Measurements from ENCODE around the gene ABCA2. TPM values are rescaled to one million over a fixed set of nuclear protein-coding genes. Genes with fewer than 3 reads are reported as not detected.
"Not testable (repeated sequence)": the region's sequence is repeated elsewhere in the genome, so short reads cannot be mapped to it uniquely, and the experiment has no call there.

The ABCA2 gene
- polyA plus RNA-seq, 3 donors from 2014 or later = 2.2 to 34.5 (median 6.3) TPM

GRCh38 chr9:137007108-137007815 is 20.8 kb downstream of the ABCA2 start:
- Mint-ChIP-seq H3K27me3 (ENCODE audit: low read depth in 3 of 3) (peaks cover 0 to 5% (median 2%) of the 10 kb centered on the region in 3 donors), H3K4me3 (no peak overlapping the region), H3K36me3 (no peaks in the 10 kb centered on the region), H3K9me3 (no peaks in the 10 kb centered on the region), H3K27ac (no peak overlapping the region), H3K4me1 (peaks cover 22% of the 10 kb centered on the region in 2 donors)
- no peak for DNase-seq

GRCh38 chr9:137006116-137007003 is 21.7 kb downstream of the ABCA2 start:
- no peaks in the 10 kb centered on the region for H3K9me3 Mint-ChIP-seq
- peak overlapping the region; percentile 44 to 77 (median 71) for H3K27ac Mint-ChIP-seq
- H3K4me3 Mint-ChIP-seq = peak overlapping the region in 4 of 5 donors; percentile 14 to 58 (median 36)
- H3K36me3 Mint-ChIP-seq = no peaks in the 10 kb centered on the region
- peaks cover 22 to 23% of the 10 kb centered on the region in 2 donors for H3K4me1 Mint-ChIP-seq
- H3K27me3 Mint-ChIP-seq (ENCODE audit: low read depth in 3 of 3) = peaks cover 0 to 5% (median 2%) of the 10 kb centered on the region in 3 donors
- DNase-seq = peak in 1 of 3 donors; percentile 24

DNA sequence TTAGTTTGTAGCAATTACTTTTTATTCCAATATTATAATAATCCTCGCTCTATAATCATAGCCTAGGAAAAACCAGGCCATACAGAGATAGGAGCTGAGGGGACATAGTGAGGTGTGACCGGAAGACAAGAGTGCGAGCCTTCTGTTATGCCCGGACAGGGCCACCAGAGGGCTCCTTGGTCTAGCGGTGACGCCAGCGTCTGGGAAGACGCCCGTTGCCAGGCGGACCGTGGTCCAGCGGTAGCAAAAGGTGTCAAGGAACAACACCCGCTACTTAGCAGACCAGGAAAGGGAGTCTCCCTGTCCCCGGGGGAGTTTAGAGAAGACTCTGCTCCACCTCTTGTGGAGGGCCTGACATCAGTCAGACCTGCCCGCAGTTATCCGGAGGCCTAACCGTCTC is 23.8 kb downstream of the ABCA2 start:
- peak overlapping the region in 3 of 6 donors; percentile 20 to 76 (median 30) for H3K27ac Mint-ChIP-seq
- peaks cover 8 to 12% (median 9%) of the 10 kb centered on the region in 3 donors for H3K27me3 Mint-ChIP-seq (ENCODE audit: low read depth in 3 of 3)
- H3K9me3 Mint-ChIP-seq, H3K36me3 Mint-ChIP-seq: not testable (repeated sequence)
- peaks cover 37 to 44% of the 10 kb centered on the region in 2 donors for H3K4me1 Mint-ChIP-seq
- H3K4me3 Mint-ChIP-seq = peak overlapping the region in 1 of 5 donors; percentile 32
- DNase-seq = peak; percentile 41 to 52 (median 47)

DNA sequence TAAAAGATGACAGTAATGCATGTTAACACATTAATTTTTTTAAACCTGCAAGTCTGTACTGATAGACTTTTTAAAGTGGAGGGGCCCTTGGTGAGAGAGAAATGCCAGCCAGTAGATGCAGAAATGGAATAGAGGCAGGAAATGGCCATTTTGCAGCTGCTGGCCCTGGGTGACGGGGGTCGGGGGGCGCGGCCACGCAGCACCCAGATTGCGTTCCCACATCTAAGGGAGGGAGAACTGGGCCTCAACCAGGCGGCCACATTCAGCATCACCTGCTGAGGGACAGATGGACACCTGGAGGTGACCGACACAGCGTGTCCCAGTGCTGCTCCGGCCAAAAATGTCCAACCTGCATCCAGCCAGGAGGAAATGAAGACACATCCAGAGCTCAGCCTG is 25.4 kb downstream of the ABCA2 start:
- no peak overlapping the region for H3K4me3 Mint-ChIP-seq
- peaks cover 51 to 61% of the 10 kb centered on the region in 2 donors for H3K4me1 Mint-ChIP-seq
- H3K27ac Mint-ChIP-seq = peak overlapping the region in 1 of 6 donors; percentile 24
- peaks cover 18 to 19% (median 19%) of the 10 kb centered on the region in 3 donors for H3K27me3 Mint-ChIP-seq (ENCODE audit: low read depth in 3 of 3)
- no peaks in the 10 kb centered on the region for H3K36me3 Mint-ChIP-seq
- no peak for DNase-seq
- H3K9me3 Mint-ChIP-seq = no peaks in the 10 kb centered on the region

DNA sequence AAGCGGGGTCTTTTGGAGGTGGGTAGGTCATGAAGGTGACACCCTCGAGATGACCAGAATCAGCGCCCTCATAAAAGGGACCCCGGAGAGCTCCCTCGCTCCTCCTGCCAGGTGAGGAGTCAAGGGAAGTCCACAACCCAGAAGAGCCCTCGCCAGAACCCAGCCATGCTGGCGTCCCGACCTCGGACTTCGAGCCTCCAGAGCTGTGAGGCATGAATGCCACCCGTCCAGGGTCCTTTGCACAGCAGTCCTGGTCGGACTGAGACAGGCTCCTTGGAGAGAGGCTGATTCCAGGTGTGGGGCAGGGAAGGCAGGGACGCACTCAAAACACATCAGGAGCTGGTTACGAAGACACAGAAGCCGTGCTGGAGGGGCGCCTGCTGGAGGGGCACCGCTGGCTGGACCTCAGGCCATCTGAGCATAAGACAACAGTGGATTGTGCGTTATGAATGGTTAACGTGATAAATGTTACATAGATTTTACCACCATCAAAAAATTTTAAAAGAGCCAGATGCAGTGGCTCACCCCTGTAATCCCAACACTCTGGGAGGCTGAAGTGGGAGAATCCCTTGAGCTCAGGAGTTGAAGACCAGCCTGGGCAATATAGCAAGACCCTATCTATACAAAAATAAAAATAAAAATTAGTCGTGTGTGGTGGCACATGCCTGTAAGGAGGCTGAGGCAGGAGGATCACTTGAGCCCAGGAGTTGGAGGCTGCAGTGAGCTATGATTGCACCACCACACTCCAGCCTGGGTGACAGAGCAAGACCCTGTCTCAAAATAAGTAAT is 26.0 kb downstream of the ABCA2 start:
- no peak for DNase-seq
- peaks cover 55 to 66% of the 10 kb centered on the region in 2 donors for H3K4me1 Mint-ChIP-seq
- H3K36me3 Mint-ChIP-seq = no peaks in the 10 kb centered on the region
- no peaks in the 10 kb centered on the region for H3K9me3 Mint-ChIP-seq
- peak overlapping the region in 1 of 6 donors; percentile 24 for H3K27ac Mint-ChIP-seq
- H3K4me3 Mint-ChIP-seq = no peak overlapping the region
- H3K27me3 Mint-ChIP-seq (ENCODE audit: low read depth in 3 of 3) = peaks cover 20 to 24% (median 21%) of the 10 kb centered on the region in 3 donors

DNA sequence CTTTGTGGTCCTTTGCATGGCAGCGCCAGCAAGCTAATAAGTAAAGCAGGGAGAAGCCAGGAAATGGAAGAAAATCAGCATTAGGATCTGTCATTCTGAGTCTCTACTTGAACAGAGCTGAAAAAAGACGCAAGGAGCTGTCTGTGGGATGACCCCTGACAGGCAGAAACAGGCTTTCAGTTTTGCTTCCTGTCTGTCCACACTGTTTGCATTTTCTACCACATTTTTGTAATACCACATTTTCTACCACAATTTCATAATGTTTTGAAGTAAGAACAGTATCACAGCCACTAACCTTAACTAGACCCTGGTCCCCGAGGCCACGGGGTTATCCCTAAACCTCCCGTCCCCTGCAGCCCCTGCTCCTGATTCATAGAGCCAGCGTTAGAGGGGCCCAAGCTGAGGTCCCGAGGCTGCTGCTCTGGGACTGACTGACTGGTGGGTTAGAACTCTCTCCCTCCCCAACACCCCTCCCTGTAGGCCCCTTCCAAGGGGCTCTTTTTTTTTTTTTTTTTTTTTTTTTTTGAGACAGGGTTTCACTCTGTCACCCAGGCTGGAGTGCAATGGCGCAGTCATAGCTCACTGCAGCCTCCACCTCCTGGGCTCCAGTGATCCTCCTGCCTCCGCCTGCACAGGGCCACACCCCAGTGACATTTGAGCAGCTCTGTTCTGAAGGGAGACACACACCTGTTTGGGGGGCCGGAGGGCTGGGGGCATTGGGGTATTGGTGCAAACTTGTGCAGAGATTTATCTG is 27.7 kb downstream of the ABCA2 start:
- H3K27me3 Mint-ChIP-seq (ENCODE audit: low read depth in 3 of 3) = peaks cover 20 to 33% (median 25%) of the 10 kb centered on the region in 3 donors
- peak; percentile 88 to 89 (median 89) for DNase-seq
- no peaks in the 10 kb centered on the region for H3K36me3 Mint-ChIP-seq
- peak overlapping the region; percentile 97 to 99 (median 99) for H3K27ac Mint-ChIP-seq
- H3K4me1 Mint-ChIP-seq = peaks cover 54 to 63% of the 10 kb centered on the region in 2 donors
- no peaks in the 10 kb centered on the region for H3K9me3 Mint-ChIP-seq
- peak overlapping the region; percentile 70 to 94 (median 84) for H3K4me3 Mint-ChIP-seq

GRCh38 chr9:136997830-136998234 is 30.2 kb downstream of the ABCA2 start:
- Mint-ChIP-seq H3K27ac (peak overlapping the region; percentile 97 to 99 (median 99)), H3K4me1 (peaks cover 53 to 67% of the 10 kb centered on the region in 2 donors), H3K36me3 (no peaks in the 10 kb centered on the region), H3K27me3 (ENCODE audit: low read depth in 3 of 3) (peaks cover 20 to 42% (median 25%) of the 10 kb centered on the region in 3 donors), H3K9me3 (no peaks in the 10 kb centered on the region), H3K4me3 (peak overlapping the region; percentile 85 to 94 (median 89))
- peak; percentile 92 to 96 (median 94) for DNase-seq

DNA sequence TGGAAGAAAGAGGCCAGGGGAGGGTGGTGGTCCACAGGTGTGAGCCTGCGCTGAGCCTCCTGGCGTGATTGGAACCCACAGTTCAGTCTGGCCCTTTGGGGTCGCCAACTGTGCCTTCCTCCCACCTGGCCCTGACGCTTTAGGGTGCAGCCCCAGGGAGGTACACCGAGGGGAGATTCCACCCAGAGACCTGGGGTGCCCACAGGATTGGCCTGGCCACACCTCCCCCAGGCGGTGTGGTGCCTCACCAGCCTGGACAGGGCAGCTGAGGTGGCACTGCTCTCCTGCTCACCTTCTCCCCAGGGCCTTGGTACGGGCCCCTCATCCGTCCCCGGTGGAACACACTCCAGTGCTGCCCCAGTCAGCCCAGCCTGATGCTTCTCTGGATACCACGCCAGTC is 30.7 kb downstream of the ABCA2 start:
- Mint-ChIP-seq H3K4me3 (peak overlapping the region; percentile 85 to 94 (median 89)), H3K27me3 (ENCODE audit: low read depth in 3 of 3) (peaks cover 20 to 46% (median 26%) of the 10 kb centered on the region in 3 donors), H3K27ac (peak overlapping the region; percentile 97 to 99 (median 99)), H3K36me3 (no peaks in the 10 kb centered on the region), H3K9me3 (no peaks in the 10 kb centered on the region), H3K4me1 (peaks cover 53 to 68% of the 10 kb centered on the region in 2 donors)
- DNase-seq = peak in 1 of 3 donors; percentile 69

GRCh38 chr9:136996361-136997292 is 31.4 kb downstream of the ABCA2 start, which contains the start of gene CLIC3:
Gene CLIC3, minus strand, starts transcription at chr9:136996568. Its CDS starts 25 bp downstream, at chr9:136996543.
- peaks cover 54 to 69% of the 10 kb centered on the region in 2 donors for H3K4me1 Mint-ChIP-seq
- H3K4me3 Mint-ChIP-seq = peak within 1 kb of the TSS; percentile 85 to 94 (median 89)
- H3K27ac Mint-ChIP-seq = peak within 1 kb of the TSS; percentile 97 to 99 (median 99)
- peak; percentile 80 to 87 (median 83) for DNase-seq
- peaks cover 20 to 47% (median 27%) of the 10 kb centered on the region in 3 donors for H3K27me3 Mint-ChIP-seq (ENCODE audit: low read depth in 3 of 3)
- no peaks in the 10 kb centered on the region for H3K9me3 Mint-ChIP-seq
- no peaks in the 10 kb centered on the region for H3K36me3 Mint-ChIP-seq

- H3K4me3 Mint-ChIP-seq = peak overlapping the region; percentile 85 to 94 (median 89)
- no peaks in the 10 kb centered on the region for H3K36me3 Mint-ChIP-seq
- no peak for DNase-seq
- peaks cover 60 to 66% of the 10 kb centered on the region in 2 donors for H3K4me1 Mint-ChIP-seq
- peaks cover 20 to 47% (median 30%) of the 10 kb centered on the region in 3 donors for H3K27me3 Mint-ChIP-seq (ENCODE audit: low read depth in 3 of 3)
- peak overlapping the region; percentile 97 to 99 (median 99) for H3K27ac Mint-ChIP-seq
- H3K9me3 Mint-ChIP-seq = no peaks in the 10 kb centered on the region
Observed at GRCh38 chr9:136995772-136996311, 32.2 kb downstream of the ABCA2 start.

DNA sequence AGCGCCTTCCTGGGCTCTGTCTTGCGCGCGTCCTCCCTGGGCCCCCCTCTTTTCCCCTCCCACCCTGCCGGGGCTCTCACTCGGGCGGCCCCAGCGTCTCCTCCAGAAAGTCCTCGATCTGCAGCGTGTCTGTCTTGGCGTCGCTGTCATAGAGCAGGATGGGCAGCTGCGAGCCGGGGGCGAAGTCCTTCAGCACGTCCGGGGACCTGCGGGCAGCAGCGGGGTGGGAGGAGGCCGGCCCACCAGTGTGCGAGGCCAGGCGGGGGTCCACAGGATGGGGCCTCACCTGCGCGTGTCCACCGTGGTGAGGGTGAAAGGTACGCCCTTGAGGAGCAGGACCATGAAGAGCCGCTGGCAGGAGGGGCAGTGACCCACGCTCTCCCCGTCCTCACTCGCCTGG is 32.7 kb downstream of the ABCA2 start:
- H3K27me3 Mint-ChIP-seq (ENCODE audit: low read depth in 3 of 3) = peaks cover 18 to 47% (median 30%) of the 10 kb centered on the region in 3 donors
- H3K4me3 Mint-ChIP-seq = peak overlapping the region; percentile 53 to 91 (median 85)
- peak overlapping the region in 5 of 6 donors; percentile 35 to 99 (median 86) for H3K27ac Mint-ChIP-seq
- no peak for DNase-seq
- no peaks in the 10 kb centered on the region for H3K36me3 Mint-ChIP-seq
- no peaks in the 10 kb centered on the region for H3K9me3 Mint-ChIP-seq
- peaks cover 58 to 64% of the 10 kb centered on the region in 2 donors for H3K4me1 Mint-ChIP-seq
